ENCODE data around the gene NAP1L4.

The NAP1L4 gene

GRCh38 chr11:2981130-2981529 is 11.0 kb downstream of the NAP1L4 start:
- DNase-seq (ENCODE audit: low read depth, low spot score): no peak
- Histone ChIP-seq H3K4me3 (ENCODE audit: low read length) (no peak overlapping the region), H3K4me1 (ENCODE audit: control insufficient read depth, insufficient read depth, low read length) (no peaks in the 10 kb centered on the region), H3K9me3 (ENCODE audit: control insufficient read depth, insufficient read depth, low read length) (no peaks in the 10 kb centered on the region), H3K27me3 (ENCODE audit: control insufficient read depth, insufficient read depth, low read length) (no peaks in the 10 kb centered on the region), H3K27ac (ENCODE audit: low read length) (no peak overlapping the region), H3K36me3 (ENCODE audit: control insufficient read depth, insufficient read depth, low read length) (peaks cover 13% of the 10 kb centered on the region; the same call in 1 of the 2 replicates)
- no CpG with 5 or more reads among the region's 8 CpGs for WGBS (ENCODE audit: insufficient coverage, insufficient read length)

GRCh38 chr11:2980168-2980840 is 11.8 kb downstream of the NAP1L4 start:
- peaks cover 17% of the 10 kb centered on the region; the same call in 1 of the 2 replicates for H3K36me3 ChIP-seq (ENCODE audit: control insufficient read depth, insufficient read depth, low read length)
- H3K4me1 ChIP-seq (ENCODE audit: control insufficient read depth, insufficient read depth, low read length): no peaks in the 10 kb centered on the region
- no peak overlapping the region for H3K4me3 ChIP-seq (ENCODE audit: low read length)
- H3K27ac ChIP-seq (ENCODE audit: low read length): no peak overlapping the region
- WGBS (ENCODE audit: insufficient coverage, insufficient read length): 100% methylated on average over 1 of the region's 6 CpGs
- no peak for DNase-seq (ENCODE audit: low read depth, low spot score)
- H3K9me3 ChIP-seq (ENCODE audit: control insufficient read depth, insufficient read depth, low read length): no peaks in the 10 kb centered on the region
- no peaks in the 10 kb centered on the region for H3K27me3 ChIP-seq (ENCODE audit: control insufficient read depth, insufficient read depth, low read length)

GRCh38 chr11:2977113-2977512 is 15.0 kb downstream of the NAP1L4 start:
- DNase-seq (ENCODE audit: low read depth, low spot score): no peak
- WGBS (ENCODE audit: insufficient coverage, insufficient read length): no CpG with 5 or more reads among the region's 7 CpGs
- Histone ChIP-seq H3K27me3 (ENCODE audit: control insufficient read depth, insufficient read depth, low read length) (no peaks in the 10 kb centered on the region), H3K27ac (ENCODE audit: low read length) (no peak overlapping the region), H3K4me1 (ENCODE audit: control insufficient read depth, insufficient read depth, low read length) (no peaks in the 10 kb centered on the region), H3K4me3 (ENCODE audit: low read length) (no peak overlapping the region), H3K36me3 (ENCODE audit: control insufficient read depth, insufficient read depth, low read length) (peaks cover 30% of the 10 kb centered on the region; the same call in 1 of the 2 replicates), H3K9me3 (ENCODE audit: control insufficient read depth, insufficient read depth, low read length) (no peaks in the 10 kb centered on the region)

DNA sequence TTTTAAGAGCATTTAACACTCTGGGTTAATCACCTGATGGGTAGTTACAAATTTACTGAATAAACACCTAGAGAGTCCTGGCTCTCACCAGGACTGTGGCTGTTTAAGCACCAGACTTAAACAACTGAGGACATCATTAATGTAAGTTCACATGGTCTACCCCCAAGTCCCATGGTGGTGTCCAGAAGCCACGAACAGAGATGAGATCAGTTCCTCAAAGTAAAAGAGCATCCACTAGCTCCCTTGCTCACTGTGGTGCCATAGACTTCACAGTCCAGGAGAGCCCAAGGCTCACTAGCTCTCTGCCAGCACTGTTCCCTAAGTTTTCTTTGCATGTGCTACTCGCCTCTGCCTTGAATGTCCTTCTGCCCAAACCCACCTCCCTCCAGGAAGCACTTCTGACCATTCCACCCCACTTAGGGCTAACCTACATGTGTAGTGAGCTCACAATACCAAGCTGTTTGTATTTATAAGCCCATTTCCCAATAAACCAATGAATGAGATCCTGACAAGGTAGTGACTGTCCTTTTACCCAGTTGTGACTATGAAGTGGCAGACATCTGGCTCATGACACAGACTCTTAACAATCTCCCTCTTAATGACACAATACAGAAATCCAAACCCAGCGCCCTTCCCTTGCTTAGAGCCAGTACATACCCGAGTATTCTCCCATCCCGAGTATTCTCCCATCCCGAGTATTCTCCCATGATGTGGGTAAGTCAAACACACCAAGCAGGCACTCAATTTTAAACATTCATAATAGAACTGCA is 15.7 kb downstream of the NAP1L4 start:
- H3K27ac ChIP-seq (ENCODE audit: low read length): no peak overlapping the region
- H3K27me3 ChIP-seq (ENCODE audit: control insufficient read depth, insufficient read depth, low read length): no peaks in the 10 kb centered on the region
- no peaks in the 10 kb centered on the region for H3K4me1 ChIP-seq (ENCODE audit: control insufficient read depth, insufficient read depth, low read length)
- H3K36me3 ChIP-seq (ENCODE audit: control insufficient read depth, insufficient read depth, low read length): peaks cover 33% of the 10 kb centered on the region; the same call in 1 of the 2 replicates
- no peaks in the 10 kb centered on the region for H3K9me3 ChIP-seq (ENCODE audit: control insufficient read depth, insufficient read depth, low read length)
- WGBS (ENCODE audit: insufficient coverage, insufficient read length): no CpG with 5 or more reads among the region's 6 CpGs
- DNase-seq (ENCODE audit: low read depth, low spot score): no peak
- H3K4me3 ChIP-seq (ENCODE audit: low read length): no peak overlapping the region

DNA sequence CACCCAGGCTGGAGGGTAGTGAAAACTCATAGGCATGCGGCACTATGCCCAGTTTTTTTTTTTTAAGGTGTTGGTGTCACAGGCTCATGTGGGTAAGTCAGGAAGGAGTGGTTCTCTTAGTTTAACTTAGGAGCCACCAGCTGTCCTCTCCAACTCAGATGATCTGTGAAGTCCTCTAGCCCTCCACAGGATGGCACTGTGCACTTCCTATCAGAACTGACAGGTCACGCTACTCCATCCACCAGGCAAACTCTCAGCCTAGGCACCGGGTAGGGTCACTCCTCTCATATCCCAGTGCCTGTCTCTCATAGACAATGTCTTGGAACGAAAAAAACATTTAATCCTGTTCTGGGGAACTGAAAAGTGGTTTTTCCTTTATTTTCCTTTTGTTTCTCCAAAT is 16.5 kb downstream of the NAP1L4 start:
- no peak overlapping the region for H3K27ac ChIP-seq (ENCODE audit: low read length)
- no peak for DNase-seq (ENCODE audit: low read depth, low spot score)
- no peaks in the 10 kb centered on the region for H3K4me1 ChIP-seq (ENCODE audit: control insufficient read depth, insufficient read depth, low read length)
- no peaks in the 10 kb centered on the region for H3K27me3 ChIP-seq (ENCODE audit: control insufficient read depth, insufficient read depth, low read length)
- WGBS (ENCODE audit: insufficient coverage, insufficient read length): no CpG with 5 or more reads among the region's 4 CpGs
- no peaks in the 10 kb centered on the region for H3K9me3 ChIP-seq (ENCODE audit: control insufficient read depth, insufficient read depth, low read length)
- no peak overlapping the region for H3K4me3 ChIP-seq (ENCODE audit: low read length)
- H3K36me3 ChIP-seq (ENCODE audit: control insufficient read depth, insufficient read depth, low read length): peaks cover 38% of the 10 kb centered on the region; the same call in 1 of the 2 replicates

DNA sequence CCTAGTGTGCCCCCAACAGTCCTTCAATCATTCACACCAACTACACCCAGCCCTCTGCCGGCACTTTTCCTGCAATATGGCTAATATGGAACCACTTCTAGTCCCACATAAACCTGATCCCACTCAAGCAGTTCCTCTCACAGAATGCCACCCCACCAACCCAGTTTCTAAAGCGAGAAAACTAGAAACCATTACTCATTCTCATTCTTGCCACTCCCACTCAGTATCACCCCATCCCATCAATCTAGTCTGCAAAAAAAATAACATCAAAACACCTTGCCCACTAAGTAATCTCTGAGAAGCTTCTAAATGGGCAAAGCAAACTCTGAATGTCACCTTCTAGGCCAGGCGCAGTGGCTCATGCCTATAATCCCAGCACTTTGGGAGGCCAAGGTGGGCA is 17.9 kb downstream of the NAP1L4 start:
- WGBS (ENCODE audit: insufficient coverage, insufficient read length): no CpG with 5 or more reads among the region's 3 CpGs

GRCh38 chr11:2968341-2968900 is 23.7 kb downstream of the NAP1L4 start:
- no peaks in the 10 kb centered on the region for H3K4me1 ChIP-seq (ENCODE audit: control insufficient read depth, insufficient read depth, low read length)
- no peaks in the 10 kb centered on the region for H3K27me3 ChIP-seq (ENCODE audit: control insufficient read depth, insufficient read depth, low read length)
- no peak overlapping the region for H3K4me3 ChIP-seq (ENCODE audit: low read length)
- no peak for DNase-seq (ENCODE audit: low read depth, low spot score)
- H3K36me3 ChIP-seq (ENCODE audit: control insufficient read depth, insufficient read depth, low read length): peaks cover 48% of the 10 kb centered on the region
- WGBS (ENCODE audit: insufficient coverage, insufficient read length): no CpG with 5 or more reads among the region's 6 CpGs
- no peak overlapping the region for H3K27ac ChIP-seq (ENCODE audit: low read length)
- H3K9me3 ChIP-seq (ENCODE audit: control insufficient read depth, insufficient read depth, low read length): no peaks in the 10 kb centered on the region

More for the DNA sequence above, 17.9 kb downstream of the NAP1L4 start:
- no peak overlapping the region for H3K27ac ChIP-seq (ENCODE audit: low read length)
- H3K27me3 ChIP-seq (ENCODE audit: control insufficient read depth, insufficient read depth, low read length): no peaks in the 10 kb centered on the region
- H3K4me3 ChIP-seq (ENCODE audit: low read length): no peak overlapping the region
- no peak for DNase-seq (ENCODE audit: low read depth, low spot score)
- no peaks in the 10 kb centered on the region for H3K4me1 ChIP-seq (ENCODE audit: control insufficient read depth, insufficient read depth, low read length)
- H3K36me3 ChIP-seq (ENCODE audit: control insufficient read depth, insufficient read depth, low read length): peaks cover 48% of the 10 kb centered on the region
- H3K9me3 ChIP-seq (ENCODE audit: control insufficient read depth, insufficient read depth, low read length): no peaks in the 10 kb centered on the region

GRCh38 chr11:2964782-2965181 is 27.3 kb downstream of the NAP1L4 start:
- no CpG with 5 or more reads among the region's 4 CpGs for WGBS (ENCODE audit: insufficient coverage, insufficient read length)
- no peak overlapping the region for H3K27ac ChIP-seq (ENCODE audit: low read length)
- DNase-seq (ENCODE audit: low read depth, low spot score): no peak
- no peaks in the 10 kb centered on the region for H3K9me3 ChIP-seq (ENCODE audit: control insufficient read depth, insufficient read depth, low read length)
- peaks cover 38% of the 10 kb centered on the region; the same call in 1 of the 2 replicates for H3K36me3 ChIP-seq (ENCODE audit: control insufficient read depth, insufficient read depth, low read length)
- H3K4me3 ChIP-seq (ENCODE audit: low read length): no peak overlapping the region
- H3K4me1 ChIP-seq (ENCODE audit: control insufficient read depth, insufficient read depth, low read length): peaks cover 1% of the 10 kb centered on the region
- H3K27me3 ChIP-seq (ENCODE audit: control insufficient read depth, insufficient read depth, low read length): no peaks in the 10 kb centered on the region

DNA sequence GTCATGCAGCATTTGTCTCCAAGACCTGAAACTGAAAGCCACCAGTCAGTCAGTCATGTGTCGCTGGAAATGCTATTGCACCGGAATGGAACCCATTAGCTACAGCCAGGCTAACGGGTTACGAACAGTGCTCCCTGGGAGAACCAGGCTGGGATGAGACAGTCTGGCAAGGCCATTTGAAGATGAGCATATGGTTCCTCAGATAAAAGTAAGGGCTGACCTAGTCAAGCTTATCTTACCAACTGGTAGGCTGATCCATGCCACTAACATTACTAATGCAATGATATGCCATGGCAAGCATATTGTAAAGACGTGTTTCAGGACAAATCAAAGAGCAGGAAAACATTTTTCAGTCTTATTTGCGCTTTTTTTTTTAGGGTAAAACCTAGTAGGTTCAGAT is 28.4 kb downstream of the NAP1L4 start:
- DNase-seq (ENCODE audit: low read depth, low spot score): no peak
- peaks cover 1% of the 10 kb centered on the region for H3K4me1 ChIP-seq (ENCODE audit: control insufficient read depth, insufficient read depth, low read length)
- no peaks in the 10 kb centered on the region for H3K27me3 ChIP-seq (ENCODE audit: control insufficient read depth, insufficient read depth, low read length)
- H3K27ac ChIP-seq (ENCODE audit: low read length): no peak overlapping the region
- no CpG with 5 or more reads among the region's 6 CpGs for WGBS (ENCODE audit: insufficient coverage, insufficient read length)
- H3K9me3 ChIP-seq (ENCODE audit: control insufficient read depth, insufficient read depth, low read length): no peaks in the 10 kb centered on the region
- no peak overlapping the region for H3K4me3 ChIP-seq (ENCODE audit: low read length)
- peaks cover 35% of the 10 kb centered on the region; the same call in 1 of the 2 replicates for H3K36me3 ChIP-seq (ENCODE audit: control insufficient read depth, insufficient read depth, low read length)

DNA sequence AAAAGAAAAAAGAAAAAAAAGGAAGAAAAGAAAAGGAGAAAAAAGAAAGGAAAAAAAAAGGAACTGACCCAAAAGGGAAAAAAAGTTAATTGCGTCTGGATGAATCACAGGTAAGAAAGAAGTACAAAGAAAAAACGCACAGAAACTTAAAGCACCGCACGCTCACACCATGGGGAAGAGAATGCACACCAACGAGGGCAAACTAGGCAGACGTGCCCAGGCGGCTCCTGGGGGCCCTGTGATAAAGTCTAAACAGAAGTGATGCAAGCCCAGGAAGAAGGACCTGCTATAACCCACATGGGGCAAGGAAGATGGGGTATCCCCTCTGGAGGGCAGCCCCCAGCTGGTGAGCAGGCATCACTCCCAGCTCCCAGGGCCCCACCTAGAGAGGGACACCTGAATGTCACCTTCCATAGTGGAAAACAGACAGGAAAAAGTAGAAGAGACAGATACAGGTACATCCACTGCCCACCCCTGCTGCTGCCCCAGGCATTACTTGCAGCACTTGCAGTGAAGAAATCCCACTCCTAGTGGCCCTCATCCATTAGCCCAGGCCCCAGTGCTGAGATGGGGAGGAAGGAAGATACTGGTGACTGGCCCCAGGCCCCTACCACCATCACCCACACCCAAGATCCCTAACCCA is 28.9 kb downstream of the NAP1L4 start:
- DNase-seq (ENCODE audit: low read depth, low spot score): no peak
- no CpG with 5 or more reads among the region's 7 CpGs for WGBS (ENCODE audit: insufficient coverage, insufficient read length)
- Histone ChIP-seq H3K4me3 (ENCODE audit: low read length) (no peak overlapping the region), H3K9me3 (ENCODE audit: control insufficient read depth, insufficient read depth, low read length) (no peaks in the 10 kb centered on the region), H3K4me1 (ENCODE audit: control insufficient read depth, insufficient read depth, low read length) (peaks cover 1% of the 10 kb centered on the region), H3K27ac (ENCODE audit: low read length) (no peak overlapping the region), H3K36me3 (ENCODE audit: control insufficient read depth, insufficient read depth, low read length) (peaks cover 34% of the 10 kb centered on the region; the same call in 1 of the 2 replicates), H3K27me3 (ENCODE audit: control insufficient read depth, insufficient read depth, low read length) (no peaks in the 10 kb centered on the region)
